RWPE2 (cell line): ENCODE measurements around the gene CEMIP.
"Not testable (repeated sequence)": the region's sequence is repeated elsewhere in the genome, so short reads cannot be mapped to it uniquely, and the experiment has no call there.

Experiments used
- ATAC-seq: fragments of 200-7000 bp; cut with Tn5 transposase; 3 replicates; pipeline ENCODE4 v1.9.1; 2021; ENCODE audit warnings: low read depth
- DNase-seq: peaks from one replicate; pipeline ENCODE4 v3.0.0-alpha.2; 2020; ENCODE audit warnings: low spot score
- H3K27ac ChIP-seq: fragments of 450-650 bp; 2 replicates; pipeline ENCODE4 v1.5.1; 2017; ENCODE audit warnings: mild to moderate bottlenecking; ENCODE audit not compliant: poor library complexity, severe bottlenecking
- H3K27me3 ChIP-seq: fragments of 250-450 bp; sonication (Bioruptor Pico); 2 replicates; pipeline ENCODE4 v1.5.1; 2021; ENCODE audit warnings: mild to moderate bottlenecking, moderate library complexity; ENCODE audit not compliant: insufficient read depth, poor library complexity, severe bottlenecking
- H3K36me3 ChIP-seq: fragments of 250-450 bp; sonication (Bioruptor Pico); 2 replicates; pipeline ENCODE4 v1.5.1; 2020; ENCODE audit warnings: low read depth, mild to moderate bottlenecking, moderate library complexity
- H3K4me1 ChIP-seq: fragments of 250-450 bp; sonication (Bioruptor Pico); 2 replicates; pipeline ENCODE4 v1.5.1; 2021; ENCODE audit warnings: mild to moderate bottlenecking, moderate library complexity; ENCODE audit not compliant: insufficient read depth, poor library complexity, severe bottlenecking
- H3K4me3 ChIP-seq: fragments of 250-450 bp; sonication (Bioruptor Pico); 2 replicates; pipeline ENCODE4 v1.5.1; 2021; ENCODE audit warnings: mild to moderate bottlenecking, moderate library complexity; ENCODE audit not compliant: severe bottlenecking
- H3K9me3 ChIP-seq: fragments of 250-450 bp; sonication (Bioruptor Pico); 2 replicates; pipeline ENCODE4 v1.5.1; 2021; ENCODE audit warnings: mild to moderate bottlenecking, moderate library complexity; ENCODE audit not compliant: severe bottlenecking
- TF ChIP-seq, protein P1 (sequence below): fragments of 450-650 bp; IDR thresholded peaks from one replicate; pipeline ENCODE4 v1.5.1; 2017; ENCODE audit warnings: mild to moderate bottlenecking, moderate library complexity; ENCODE audit not compliant: poor library complexity, severe bottlenecking

Gene CEMIP

DNA sequence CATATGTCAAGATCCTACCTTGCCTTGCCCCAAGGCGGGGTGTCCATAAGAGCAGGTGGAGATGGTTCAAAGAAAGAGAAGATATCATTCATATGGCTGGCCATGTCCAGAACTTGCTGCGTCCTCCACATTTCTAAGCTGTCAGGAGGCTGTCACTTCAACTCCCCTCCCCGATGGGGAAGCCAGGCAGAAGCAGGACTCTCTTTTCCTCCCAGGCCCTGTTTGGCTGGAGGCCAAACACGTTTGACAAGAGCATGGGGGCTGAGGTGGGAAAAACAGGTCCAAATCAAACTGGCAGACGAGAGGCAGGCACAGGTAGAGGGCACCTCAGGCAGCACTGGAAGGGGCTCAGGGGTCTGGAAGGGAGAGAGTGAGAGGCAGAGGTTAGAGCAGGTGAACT is 172.8 kb downstream of the CEMIP start:
- ATAC-seq (no peak), DNase-seq (peak; percentile 42)
- H3K27me3 ChIP-seq, result no peaks in the 10 kb centered on the region
- peaks cover 16% of the 10 kb centered on the region for H3K36me3 ChIP-seq
- no peak overlapping the region for H3K27ac ChIP-seq
- no peaks in the 10 kb centered on the region for H3K9me3 ChIP-seq
- no peak overlapping the region for H3K4me3 ChIP-seq
- peaks cover 31% of the 10 kb centered on the region for H3K4me1 ChIP-seq
- TF ChIP-seq, protein P1, sequence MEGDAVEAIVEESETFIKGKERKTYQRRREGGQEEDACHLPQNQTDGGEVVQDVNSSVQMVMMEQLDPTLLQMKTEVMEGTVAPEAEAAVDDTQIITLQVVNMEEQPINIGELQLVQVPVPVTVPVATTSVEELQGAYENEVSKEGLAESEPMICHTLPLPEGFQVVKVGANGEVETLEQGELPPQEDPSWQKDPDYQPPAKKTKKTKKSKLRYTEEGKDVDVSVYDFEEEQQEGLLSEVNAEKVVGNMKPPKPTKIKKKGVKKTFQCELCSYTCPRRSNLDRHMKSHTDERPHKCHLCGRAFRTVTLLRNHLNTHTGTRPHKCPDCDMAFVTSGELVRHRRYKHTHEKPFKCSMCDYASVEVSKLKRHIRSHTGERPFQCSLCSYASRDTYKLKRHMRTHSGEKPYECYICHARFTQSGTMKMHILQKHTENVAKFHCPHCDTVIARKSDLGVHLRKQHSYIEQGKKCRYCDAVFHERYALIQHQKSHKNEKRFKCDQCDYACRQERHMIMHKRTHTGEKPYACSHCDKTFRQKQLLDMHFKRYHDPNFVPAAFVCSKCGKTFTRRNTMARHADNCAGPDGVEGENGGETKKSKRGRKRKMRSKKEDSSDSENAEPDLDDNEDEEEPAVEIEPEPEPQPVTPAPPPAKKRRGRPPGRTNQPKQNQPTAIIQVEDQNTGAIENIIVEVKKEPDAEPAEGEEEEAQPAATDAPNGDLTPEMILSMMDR, result no peak

DNA sequence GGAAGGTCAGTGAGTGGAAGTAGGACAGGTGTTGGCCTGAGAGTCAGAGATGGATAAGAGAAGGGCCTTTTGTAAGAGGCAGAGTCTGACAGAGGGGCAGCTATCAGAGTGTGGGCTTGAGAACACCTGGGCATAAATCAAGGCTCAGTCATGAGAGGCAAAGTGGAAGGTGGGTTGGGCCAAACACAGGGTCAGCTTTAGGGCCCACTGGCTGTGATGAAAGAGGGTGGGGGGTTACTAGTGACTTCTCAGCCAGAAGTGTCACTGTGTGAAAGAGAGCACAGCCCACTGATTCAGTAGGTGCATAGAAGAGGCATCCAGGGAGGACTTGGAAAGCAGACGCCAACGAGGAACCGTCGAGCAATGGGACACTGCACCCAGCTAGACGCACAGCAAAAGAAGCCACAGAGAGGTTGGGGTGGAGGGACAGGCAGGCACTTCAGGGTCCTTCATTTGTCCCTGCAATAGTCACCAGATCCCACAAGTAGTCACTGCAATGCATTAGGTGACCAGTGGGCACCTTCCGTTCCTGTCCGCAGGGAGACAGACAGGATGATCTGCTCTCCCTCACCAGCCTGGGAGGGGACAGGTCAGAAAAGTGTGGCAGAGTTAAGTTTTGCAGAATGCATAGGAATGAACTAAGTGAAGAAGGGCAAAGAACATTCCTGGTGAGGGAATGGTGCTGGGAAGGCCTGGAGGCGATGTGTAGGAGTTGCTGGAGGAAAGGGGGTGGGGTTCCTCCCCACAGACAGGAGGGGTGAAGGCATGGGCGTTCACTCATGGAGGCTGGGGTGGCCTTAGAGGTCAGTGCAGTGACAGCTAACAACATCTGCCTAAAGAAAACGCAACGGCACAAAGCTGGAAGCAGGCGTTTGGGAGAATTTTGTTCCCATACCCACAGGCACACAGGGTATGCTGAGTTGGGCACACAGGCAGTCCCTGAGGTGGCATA is 174.1 kb downstream of the CEMIP start:
- TF ChIP-seq, protein P1, result no peak
- H3K27ac ChIP-seq, result peak overlapping the region; percentile 38
- peak; percentile 51 for DNase-seq

DNA sequence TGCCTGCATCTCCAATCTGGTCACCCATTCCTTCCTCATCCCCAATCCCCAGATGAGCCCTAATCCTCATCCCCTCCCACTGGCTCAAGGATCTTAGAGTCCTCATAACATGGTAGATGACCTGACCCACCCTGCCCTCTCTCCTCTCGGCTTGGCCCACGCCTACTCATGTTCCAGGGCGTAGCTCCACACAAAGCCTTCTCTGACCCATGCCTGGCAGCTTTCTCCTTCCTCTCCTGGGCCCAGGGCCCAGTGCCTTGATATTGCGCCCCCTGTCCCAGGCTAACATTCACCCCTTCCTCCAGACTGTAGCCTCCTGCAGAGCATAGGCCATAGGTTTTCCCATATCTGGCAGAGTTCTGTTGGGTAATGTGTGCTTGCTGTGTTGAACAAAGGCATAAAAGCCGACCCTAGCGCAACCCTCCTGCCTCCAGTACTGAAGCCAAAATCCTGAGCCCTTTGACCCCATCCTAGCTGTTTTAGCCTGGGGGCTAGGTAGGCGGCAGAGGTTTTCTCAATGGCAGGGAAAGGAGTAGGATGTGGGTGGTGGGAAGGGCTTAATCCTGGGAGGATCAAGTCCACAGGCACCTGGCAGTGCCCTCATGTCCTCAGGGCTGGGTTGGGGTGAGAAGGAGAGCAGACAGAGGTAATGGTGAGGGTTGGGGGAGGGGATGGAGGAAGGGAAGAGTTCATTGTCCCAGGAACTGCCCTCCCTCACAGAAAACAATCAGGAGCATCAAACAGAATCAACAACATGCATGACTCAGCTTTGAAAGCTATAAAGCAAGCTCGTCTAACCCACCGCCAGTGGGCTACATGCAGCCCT is 175.0 kb downstream of the CEMIP start:
- Histone ChIP-seq H3K4me1 (peaks cover 44% of the 10 kb centered on the region), H3K27me3 (no peaks in the 10 kb centered on the region), H3K27ac (peak overlapping the region; percentile 38), H3K4me3 (no peak overlapping the region), H3K36me3 (peaks cover 23% of the 10 kb centered on the region), H3K9me3 (no peaks in the 10 kb centered on the region)
- TF ChIP-seq, protein P1, result no peak
- ATAC-seq (peak; percentile 48), DNase-seq (peak; percentile 80)

More for the DNA sequence above, 174.1 kb downstream of the CEMIP start:
- Histone ChIP-seq H3K4me3 (no peak overlapping the region), H3K27me3 (no peaks in the 10 kb centered on the region), H3K36me3 (peaks cover 16% of the 10 kb centered on the region), H3K4me1 (peaks cover 44% of the 10 kb centered on the region), H3K9me3 (no peaks in the 10 kb centered on the region)
- no peak for ATAC-seq

DNA sequence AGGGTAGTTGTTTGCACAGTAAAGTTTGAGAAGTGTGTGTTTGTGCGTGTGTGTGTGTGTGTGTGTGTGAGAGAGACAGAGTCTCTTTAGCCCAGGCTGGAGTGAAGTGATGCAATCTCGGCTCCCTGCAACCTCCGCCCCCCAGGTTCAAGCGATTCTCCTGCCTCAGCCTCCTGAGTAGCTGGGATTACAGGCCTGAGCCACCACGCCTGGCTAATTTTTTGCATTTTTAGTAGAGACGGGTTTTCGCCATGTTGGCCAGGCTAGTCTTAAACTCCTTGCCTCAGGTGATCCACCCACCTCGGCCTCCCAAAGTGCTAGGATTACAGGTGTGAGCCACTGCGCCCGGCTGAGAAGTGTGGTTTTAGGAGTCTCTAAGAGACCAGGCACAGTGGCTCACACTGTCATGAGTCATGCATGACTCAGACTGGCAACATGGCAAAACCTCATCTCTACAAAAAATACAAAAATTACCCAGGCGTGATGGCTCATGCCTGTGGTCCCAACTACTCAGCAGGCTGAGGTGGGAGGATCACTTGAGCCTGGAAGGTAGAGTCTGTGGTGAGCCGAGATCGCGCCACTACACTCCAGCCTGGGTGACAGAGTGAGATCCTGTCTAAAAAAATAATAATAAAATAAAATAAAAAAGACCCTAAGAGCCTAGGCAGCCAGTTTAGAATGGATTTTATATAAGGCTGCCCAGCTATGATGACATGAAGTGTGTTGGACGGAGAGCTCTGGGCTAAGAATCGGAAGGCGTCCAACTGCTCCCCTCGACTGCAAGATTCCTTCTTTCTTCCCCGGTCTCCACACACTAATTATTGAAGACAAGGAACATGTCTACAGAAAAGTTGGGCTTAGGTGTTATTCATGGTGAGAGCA is 176.6 kb downstream of the CEMIP start:
- DNase-seq (peak; percentile 98), ATAC-seq (peak; percentile 93)
- H3K4me3 ChIP-seq, H3K27me3 ChIP-seq, H3K9me3 ChIP-seq: not testable (repeated sequence)
- Histone ChIP-seq H3K27ac (peak overlapping the region; percentile 38), H3K4me1 (peaks cover 44% of the 10 kb centered on the region), H3K36me3 (peaks cover 23% of the 10 kb centered on the region)
